ENCODE results near the gene TNFSF10. TPM values are rescaled to one million over a fixed set of nuclear protein-coding genes. Genes with fewer than 3 reads are reported as not detected.

The TNFSF10 gene
- total and polyA plus RNA-seq, 2 of the 8 experiments (the other 6 are each of a cell fraction or from before 2014, with no cell fraction given) = 0.06 TPM; not detected in 1

GRCh38 chr3:172475703-172476102 lies 47.5 kb downstream of the TNFSF10 start:
- no peak overlapping the region for H3K4me2 ChIP-seq (ENCODE audit: insufficient read depth in 1 of 2, low read depth in 2 of 2, low read length in 2 of 2)
- CTCF ChIA-PET (ENCODE audit: partially characterized antibody) = interaction anchor here (1.2 to 2.5 kb wide), 5 partner anchors 10 to 197 kb away, joined by 3 to 9 read pairs (median 4); no protein-coding TSS in a partner anchor
- no peak overlapping the region for H3K18ac ChIP-seq (ENCODE audit: extremely low read depth, low read length)
- no peak overlapping the region for H3K23ac ChIP-seq (ENCODE audit: insufficient read length)
- no peak for TF ChIP-seq FOSL1 (IDR thresholded peaks at IDR 0.05; ENCODE audit: insufficient read depth, low read depth, low read length)
- TF ChIP-seq CBX8 (IDR thresholded peaks at IDR 0.05; ENCODE audit: borderline replicate concordance, low read depth, low read length) = no peak
- FAIRE-seq (no peak), DNase-seq (ENCODE audit: low read depth in 1 of 2, low spot score in 2 of 2) (no peak)
- H3K4me3 ChIP-seq (ENCODE audit: extremely low read depth in 1 of 4, insufficient read depth in 2 of 4, low read depth in 3 of 4, low read length in 4 of 4) = no peak overlapping the region
- H3K79me1 ChIP-seq (ENCODE audit: low read depth, low read length) = no peaks in the 10 kb centered on the region
- POLR2A ChIA-PET (ENCODE audit: partially characterized antibody) = no interaction called here
- no peak overlapping the region for H3K14ac ChIP-seq (ENCODE audit: insufficient read length)
- H3K79me2 ChIP-seq (ENCODE audit: control insufficient read depth in 1 of 2, insufficient read depth in 2 of 2, low read length in 2 of 2) = no peaks in the 10 kb centered on the region
- no peak overlapping the region for H2BK12ac ChIP-seq (ENCODE audit: low read depth, low read length)
- H2BK5ac ChIP-seq (ENCODE audit: low read depth, low read length) = no peak overlapping the region
- no peak overlapping the region for H4K8ac ChIP-seq (ENCODE audit: extremely low read depth, insufficient read depth, low read length)
- H3K9ac ChIP-seq (replicated peaks in 1 of 4; ENCODE audit: extremely low read depth in 1 of 4, low read depth in 3 of 4, low read length in 3 of 4) = no peak overlapping the region
- H4K20me1 ChIP-seq (replicated peaks in 1 of 2; ENCODE audit: control insufficient read depth in 1 of 2, insufficient read depth in 2 of 2, low read length in 2 of 2) = no peaks in the 10 kb centered on the region
- no peak overlapping the region for H2BK120ac ChIP-seq (replicated peaks; ENCODE audit: low read depth, low read length)
- WGBS, 2 experiments (ENCODE audit: extremely low coverage in 1 of 2, insufficient coverage in 1 of 2, insufficient read length in 1 of 2, insufficient replicate concordance in 2 of 2, low coverage in 1 of 2, low lambda C conversion rate in 2 of 2, missing lambda C conversion rate in 1 of 2) = 90% methylated on average over 5 of the region's 5 CpGs; no CpG with 5 or more reads in 1 of the 2 experiments
- H3K4ac ChIP-seq (replicated peaks; ENCODE audit: insufficient read length, low read depth, low read length) = no peak overlapping the region
- no peaks in the 10 kb centered on the region for H3K23me2 ChIP-seq (ENCODE audit: low read depth, low read length)
- no peak overlapping the region for H2BK15ac ChIP-seq (ENCODE audit: low read length)
- H4K5ac ChIP-seq (ENCODE audit: insufficient read length, low read depth, low read length) = no peak overlapping the region
- H3K9me3 ChIP-seq (ENCODE audit: insufficient read depth in 2 of 2, low read depth in 1 of 2, low read length in 1 of 2) = no peaks in the 10 kb centered on the region; a peak in 1 of 4 replicates
- H2AFZ ChIP-seq (ENCODE audit: low read length) = no peak overlapping the region
- H3K56ac ChIP-seq (replicated peaks; ENCODE audit: insufficient read length, low read depth, low read length) = no peak overlapping the region
- no peak overlapping the region for H2AK5ac ChIP-seq (ENCODE audit: low read depth, low read length)
- no peaks in the 10 kb centered on the region for H3K4me1 ChIP-seq (replicated peaks in 1 of 4; ENCODE audit: control insufficient read depth in 3 of 4, insufficient read depth in 4 of 4, low read length in 3 of 4)
- no peaks in the 10 kb centered on the region for H3K36me3 ChIP-seq (ENCODE audit: control insufficient read depth in 2 of 4, insufficient read depth in 4 of 4, low read length in 3 of 4)
- no peaks in the 10 kb centered on the region for H3K27me3 ChIP-seq (replicated peaks in 1 of 4; ENCODE audit: control insufficient read depth in 3 of 4, extremely low read depth in 1 of 4, insufficient read depth in 3 of 4, low read length in 3 of 4)
- H4K91ac ChIP-seq (replicated peaks; ENCODE audit: insufficient read length, low read length) = no peak overlapping the region
- H3K27ac ChIP-seq (ENCODE audit: low read depth, low read length) = no peak overlapping the region
- no peak overlapping the region for H2BK20ac ChIP-seq (ENCODE audit: low read length)

Measured in H1 (cell line).